Fibroblast of lung (primary cell): ENCODE measurements around the gene LYSMD2.

Experiments
- CTCF ChIP-seq, 2 donors: IDR thresholded peaks in 1 of 2; conservative IDR thresholded peaks in 1 of 2; 1 replicate in 1 of 2; 2 replicates in 1 of 2; pipeline ENCODE4 v1.5.1; 2011 to 2012; ENCODE audit warnings: low read length in 2 of 2, control low read depth in 1 of 2, inconsistent platforms in 1 of 2, low read depth in 1 of 2, mild to moderate bottlenecking in 1 of 2
- EZH2 ChIP-seq: IDR thresholded peaks from 2 replicates; pipeline ENCODE4 v1.5.1; 2012; ENCODE audit warnings: low read length, control low read depth, mild to moderate bottlenecking; ENCODE audit errors: missing control alignments

GRCh38 chr15:51756482-51756881, 19.0 kb upstream of the LYSMD2 start:
- TF ChIP-seq CTCF (conservative IDR thresholded peaks at IDR 0.05 in 1 of 2, IDR thresholded peaks at IDR 0.05 in 1 of 2; ENCODE audit: low read depth in 1 of 2, low read length in 2 of 2) (no peak), EZH2 (no peak)
